Measurements from ENCODE around the gene MAD2L1BP.

The MAD2L1BP gene

GRCh38 chr6:43683708-43684455, 48.2 kb downstream of the MAD2L1BP start:
- no peak for DNase-seq

- no peak for DNase-seq
Observed at GRCh38 chr6:43687079-43687436, 51.4 kb downstream of the MAD2L1BP start.

GRCh38 chr6:43687437-43688347, 52.1 kb downstream of the MAD2L1BP start, which contains the start of gene MRPS18A:
Gene MRPS18A (minus strand): TSS chr6:43687791. CDS start chr6:43687779, 12 bp downstream.
- peak; percentile 82 for DNase-seq

GRCh38 chr6:43689421-43689820, 53.8 kb downstream of the MAD2L1BP start:
- DNase-seq: no peak
